Right ventricle myocardium inferior (tissue), 1 donor: Measurements from ENCODE around the gene BCO1. TPM values are rescaled to one million over a fixed set of nuclear protein-coding genes. Genes with fewer than 3 reads are reported as not detected.

Experiments used
- ATAC-seq: fragments of 200-7000 bp; cut with Tn5 transposase; one replicate; pipeline ENCODE4 v1.9.1; 2020; ENCODE audit warnings: mild to moderate bottlenecking, moderate library complexity
- DNase-seq: peaks from one replicate; pipeline ENCODE4 v3.0.0; 2021; ENCODE audit errors: missing footprints
- intact Hi-C: fragments of 100-400 bp; cut with DNase I; formaldehyde crosslinking; loops from one replicate; pipeline ENCODE4 v1.11.0; 2022
- total RNA-seq: library from RNA; stranded (reverse); fragmentation: NEBNext Ultra II Directional; extraction: Animal tissue kit (Norgen Biotek cat#: 25700); gene quantifications from one replicate; pipeline ENCODE4 v1.2.1, GENCODE V29; 2021
- donor health status: DM: no; HTN: yes; CAD: no; lungs with severe emphysema.

Gene BCO1
- total RNA-seq, 1 donor from 2014 or later: not detected

DNA sequence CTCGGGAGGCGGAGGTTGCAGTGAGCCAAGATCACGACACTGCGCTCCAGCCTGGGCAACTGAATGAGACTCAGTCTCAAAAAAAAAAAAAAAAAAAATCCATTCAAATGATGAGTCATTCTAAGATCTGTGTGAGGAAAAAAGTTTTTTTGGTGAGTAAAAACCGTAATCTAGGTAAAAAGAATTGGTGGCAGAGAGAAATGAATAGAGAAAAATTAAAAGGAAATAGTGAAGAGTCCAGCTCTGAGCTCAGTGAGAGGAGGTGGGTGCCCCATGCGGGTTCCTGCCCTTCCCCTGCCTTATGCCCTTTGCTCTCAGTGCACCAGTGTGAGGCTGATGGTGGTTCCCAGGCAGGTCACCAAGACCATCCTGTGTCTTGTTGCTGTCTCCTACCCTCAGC, 97.2 kb downstream of the BCO1 start:
- ATAC-seq: no peak
- intact Hi-C loops: no loop called here

DNA sequence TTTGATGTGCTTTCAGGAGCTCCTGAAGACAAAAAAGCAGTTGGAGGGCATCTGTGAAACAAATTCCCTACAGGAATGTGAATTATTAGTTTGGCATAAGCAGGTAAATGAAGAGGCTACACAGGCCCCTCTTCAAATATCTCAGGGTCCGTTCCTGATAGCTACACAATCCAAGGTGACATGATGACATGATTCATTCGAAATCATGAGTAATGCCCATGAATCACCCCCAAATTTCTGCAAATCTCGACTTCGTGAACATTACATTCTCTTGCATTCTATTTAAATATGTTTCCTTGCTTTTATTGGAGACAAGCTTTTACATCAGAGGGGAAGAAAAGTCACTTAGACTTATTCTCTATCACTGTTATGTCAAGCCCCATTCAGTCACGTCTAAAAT, 98.6 kb downstream of the BCO1 start:
- intact Hi-C loops: no loop called here
- ATAC-seq (no peak), DNase-seq (no peak)

More for the DNA sequence above, 97.2 kb downstream of the BCO1 start:
- DNase-seq: no peak

Other genes starting within 250 kb of the BCO1 start
- 130 TPM for gene CMC2, start 231.8 kb upstream of the BCO1 start, total RNA-seq
- 8.9 TPM for gene CENPN, start 231.5 kb upstream of the BCO1 start, total RNA-seq
- 21.2 TPM for gene ATMIN, start 202.8 kb upstream of the BCO1 start, total RNA-seq
- 0.62 TPM for gene C16orf46, start 161.5 kb upstream of the BCO1 start, total RNA-seq
- gene GCSH, start 142.3 kb upstream of the BCO1 start, total RNA-seq: 52.3 TPM
- 8.5 TPM for gene GAN, start 76.3 kb downstream of the BCO1 start, total RNA-seq
- 10.5 TPM for gene CMIP, start 206.1 kb downstream of the BCO1 start, total RNA-seq